ENCODE results near the gene ADAM22. TPM values are rescaled to one million over a fixed set of nuclear protein-coding genes. Genes with fewer than 3 reads are reported as not detected.

The ADAM22 gene
- total and polyA plus RNA-seq, 10 of the 15 experiments (the other 5 are each of a cell fraction or from before 2014, with no cell fraction given), result 1.4 to 24.5 (median 7.6) TPM

- TF ChIP-seq EGR1 (IDR thresholded peaks at IDR 0.05; ENCODE audit: borderline replicate concordance in 1 of 2, low read depth in 2 of 2, low read length in 2 of 2) (peak in 1 of 2 experiments; percentile 71; a peak in 2 of 3 replicates), IRF3 (IDR thresholded peaks at IDR 0.05) (no peak), KLF5 (IDR thresholded peaks at IDR 0.05; ENCODE audit: partially characterized antibody) (peak; percentile 99), PKNOX1 (IDR thresholded peaks at IDR 0.05) (no peak), SREBF1 (IDR thresholded peaks at IDR 0.05; ENCODE audit: low read length) (peak; percentile 95), CEBPB (IDR thresholded peaks at IDR 0.05; ENCODE audit: borderline replicate concordance in 1 of 2, low read depth in 2 of 2, low read length in 2 of 2) (no peak), ZSCAN29 (IDR thresholded peaks at IDR 0.05) (0 out of 2 replicates have a peak, but pooled peaks have one; percentile 10), IKZF2 (IDR thresholded peaks at IDR 0.05) (peak; percentile 18 to 49; a peak in 3 of 4 replicates), SP1 (IDR thresholded peaks at IDR 0.05; ENCODE audit: low read depth, low read length) (peak; percentile 50), POU2F2 (IDR thresholded peaks at IDR 0.05; ENCODE audit: borderline replicate concordance, low read depth, low read length) (peak; percentile 78), DPF2 (IDR thresholded peaks at IDR 0.05) (peak; percentile 71; the same call in 1 of the 2 replicates), PML (IDR thresholded peaks at IDR 0.05; ENCODE audit: low read length) (peak; percentile 83), REST (IDR thresholded peaks at IDR 0.05; ENCODE audit: low read depth, low read length) (0 out of 2 replicates have a peak, but pooled peaks have one; percentile 21), SIN3A (IDR thresholded peaks at IDR 0.05; ENCODE audit: low read depth, low read length) (0 out of 2 replicates have a peak, but pooled peaks have one; percentile 41), NBN (IDR thresholded peaks at IDR 0.05) (peak; percentile 83; the same call in 1 of the 2 replicates), ATF7 (IDR thresholded peaks at IDR 0.05; ENCODE audit: low read depth) (peak; percentile 99), RELA (IDR thresholded peaks at IDR 0.05; ENCODE audit: borderline replicate concordance, partially characterized antibody) (no peak), CREM (IDR thresholded peaks at IDR 0.05; ENCODE audit: low read depth) (0 out of 2 replicates have a peak, but pooled peaks have one; percentile 22), E2F8 (IDR thresholded peaks at IDR 0.05; ENCODE audit: low read depth, partially characterized antibody) (peak; percentile 57), RUNX3 (IDR thresholded peaks at IDR 0.05; ENCODE audit: low read length) (peak; percentile 22; the same call in 1 of the 2 replicates)
These were observed 286.0 kb downstream of the ADAM22 start, which contains the start of gene SRI (continued) for GRCh38 chr7:88219781-88220747.

All from GM12878 (cell line).